GM19023 (cell line): ENCODE data around the gene CFDP1.
"Not testable (repeated sequence)": the region's sequence is repeated elsewhere in the genome, so short reads cannot be mapped to it uniquely, and the experiment has no call there.

ENCODE experiments used
- ATAC-seq: cut with Tn5 transposase; IDR thresholded peaks from one replicate; pipeline ENCODE4 v1.9.1; 2021; ENCODE audit warnings: mild to moderate bottlenecking, moderate library complexity; ENCODE audit not compliant: unreplicated experiment

CFDP1 gene

DNA sequence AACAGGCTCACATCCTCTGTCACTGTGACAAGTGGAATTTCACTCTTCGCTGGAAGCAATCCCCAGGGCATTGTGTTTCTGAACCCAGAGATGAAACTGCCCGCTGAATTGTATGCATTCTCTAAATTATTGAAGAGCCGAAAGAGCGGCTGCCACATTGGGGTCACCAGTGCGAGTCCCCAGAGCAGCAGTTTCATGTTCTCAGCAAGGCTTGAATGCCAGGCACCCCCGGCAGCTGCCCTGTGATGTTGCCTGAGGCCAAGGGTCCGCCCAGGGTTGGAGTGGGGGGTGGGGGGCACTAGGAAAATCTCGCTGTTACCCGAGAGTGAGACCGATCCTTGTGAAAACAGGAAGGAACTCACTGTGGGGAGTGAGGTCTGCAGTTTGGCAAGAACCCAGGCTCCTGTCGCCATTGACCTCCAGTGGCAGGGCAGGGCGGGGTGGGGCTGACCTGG, 161.2 kb downstream of the CFDP1 start:
- no peak for ATAC-seq

DNA sequence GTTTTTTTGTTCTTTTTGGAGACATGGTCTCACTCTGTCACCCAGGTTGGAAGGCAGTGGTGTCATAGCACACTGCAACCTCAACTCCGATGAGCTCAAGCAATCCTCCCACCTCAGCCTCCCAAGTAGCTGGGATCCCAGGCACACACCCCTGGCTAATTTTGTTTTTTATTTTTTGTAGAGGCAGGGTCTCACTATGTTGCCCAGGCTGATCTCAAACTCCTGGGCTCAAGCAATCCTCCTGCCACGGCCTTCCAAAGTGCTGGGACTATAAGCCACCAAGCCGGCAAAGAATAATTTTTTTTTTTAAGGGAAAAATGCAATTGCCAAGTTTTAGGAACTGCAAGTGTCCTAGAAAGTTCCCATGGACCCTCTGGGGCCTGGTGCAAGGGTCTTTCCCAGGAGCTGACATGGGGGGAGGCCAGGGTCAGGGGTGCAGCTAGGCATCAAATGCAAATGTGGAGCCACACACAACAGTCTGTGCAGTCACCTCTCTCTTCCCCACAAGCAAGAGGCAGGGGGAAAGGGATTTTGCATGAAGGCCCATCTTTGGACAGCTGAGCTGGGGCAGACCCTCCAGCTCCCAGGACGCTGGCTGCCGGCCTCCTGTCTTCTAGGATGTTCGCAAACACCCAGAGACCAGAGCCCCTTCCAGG, 161.7 kb downstream of the CFDP1 start:
- ATAC-seq, result no peak

DNA sequence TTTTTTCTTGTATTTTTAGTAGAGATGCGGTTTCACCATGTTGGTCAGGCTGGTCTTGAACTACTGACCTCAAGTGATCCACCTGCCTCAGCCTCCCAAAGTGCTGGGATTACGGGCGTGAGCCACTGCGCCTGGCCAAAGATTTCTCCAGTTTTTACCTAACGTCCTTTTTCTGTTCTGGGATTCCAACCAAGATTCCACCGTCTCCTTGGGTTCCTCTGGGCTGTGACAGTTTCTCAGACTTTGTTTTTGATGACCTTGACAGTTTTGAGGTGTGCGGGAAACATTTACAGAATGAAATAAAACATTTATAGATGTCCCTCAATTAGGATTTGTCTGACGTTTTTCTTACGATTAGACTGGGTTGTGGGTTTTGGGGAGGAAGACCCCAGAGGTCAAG, 163.9 kb downstream of the CFDP1 start:
- not testable (repeated sequence) for ATAC-seq

DNA sequence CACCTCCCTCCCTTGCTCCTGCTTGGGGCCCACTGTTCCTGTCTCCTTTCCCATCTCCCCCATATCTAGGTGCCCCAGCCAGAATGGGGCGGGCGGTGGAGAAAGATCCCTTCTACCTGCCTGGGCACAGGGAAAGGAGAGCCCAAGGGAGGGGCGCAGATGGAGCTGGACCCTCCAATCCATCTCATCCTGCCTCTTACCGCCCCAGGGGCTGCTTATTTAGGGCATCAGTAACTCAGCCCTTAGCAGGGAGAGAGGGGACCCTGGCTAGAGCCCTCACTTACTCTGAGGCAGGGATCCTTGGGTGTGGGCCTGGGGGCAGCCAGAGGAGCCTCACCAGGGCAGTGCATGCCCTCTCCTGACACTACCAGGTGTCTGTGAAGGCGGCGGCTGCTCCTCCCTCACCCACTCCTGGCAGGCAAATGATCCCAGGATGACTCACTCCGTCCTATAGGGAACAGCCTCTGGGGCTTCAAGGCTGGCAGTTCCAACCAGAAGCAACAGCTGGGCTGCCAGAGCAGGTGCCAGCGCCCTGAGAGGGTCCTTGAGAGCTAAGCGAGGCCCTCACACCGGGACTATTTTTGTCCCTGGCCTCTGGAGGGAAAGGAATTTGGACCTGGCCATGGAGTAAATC, 165.6 kb downstream of the CFDP1 start:
- no peak for ATAC-seq

DNA sequence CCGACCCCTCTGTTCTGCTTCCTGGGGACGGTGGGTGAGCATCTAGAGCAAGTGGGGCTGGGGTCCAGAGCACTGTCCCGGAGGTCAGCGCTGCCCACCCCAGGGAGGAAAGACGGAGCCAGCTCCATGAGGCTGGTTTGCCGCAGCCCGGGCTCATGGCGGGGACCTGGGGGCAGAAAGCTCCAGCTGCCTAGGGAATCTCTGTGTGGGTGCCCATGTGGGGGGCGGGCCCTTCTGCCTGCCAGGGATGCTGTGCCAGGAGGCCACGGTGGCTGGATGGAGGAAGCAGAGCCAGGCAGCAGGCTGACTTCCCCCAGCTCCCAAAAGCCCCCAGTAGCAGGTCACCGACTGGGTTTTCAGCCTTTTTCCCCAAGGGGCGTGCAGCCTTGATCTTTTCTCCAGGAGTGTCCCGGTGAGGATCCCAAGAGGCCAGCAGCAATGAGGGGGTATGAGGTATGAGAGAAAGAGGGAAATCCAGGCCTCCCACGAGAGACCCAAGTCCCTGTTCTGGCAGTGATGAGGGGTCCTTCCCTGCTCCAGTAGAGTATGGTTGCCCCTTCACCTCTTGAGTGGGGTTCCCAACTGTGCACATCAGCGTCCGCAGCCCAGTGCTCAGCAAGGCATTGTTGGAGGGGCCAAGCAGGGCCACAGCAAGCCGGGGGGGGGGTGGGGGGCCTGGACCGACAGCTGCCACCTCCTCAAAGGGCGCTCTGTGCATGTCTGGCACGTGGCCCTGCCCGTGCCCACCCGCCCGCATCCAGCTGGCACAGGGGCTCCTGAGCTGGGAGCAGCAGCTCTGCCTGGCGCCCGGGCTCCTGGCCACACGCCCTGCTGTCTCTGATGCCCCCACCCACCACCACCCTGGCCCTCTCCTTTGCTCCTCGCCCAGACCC, 166.3 kb downstream of the CFDP1 start:
- no peak for ATAC-seq

DNA sequence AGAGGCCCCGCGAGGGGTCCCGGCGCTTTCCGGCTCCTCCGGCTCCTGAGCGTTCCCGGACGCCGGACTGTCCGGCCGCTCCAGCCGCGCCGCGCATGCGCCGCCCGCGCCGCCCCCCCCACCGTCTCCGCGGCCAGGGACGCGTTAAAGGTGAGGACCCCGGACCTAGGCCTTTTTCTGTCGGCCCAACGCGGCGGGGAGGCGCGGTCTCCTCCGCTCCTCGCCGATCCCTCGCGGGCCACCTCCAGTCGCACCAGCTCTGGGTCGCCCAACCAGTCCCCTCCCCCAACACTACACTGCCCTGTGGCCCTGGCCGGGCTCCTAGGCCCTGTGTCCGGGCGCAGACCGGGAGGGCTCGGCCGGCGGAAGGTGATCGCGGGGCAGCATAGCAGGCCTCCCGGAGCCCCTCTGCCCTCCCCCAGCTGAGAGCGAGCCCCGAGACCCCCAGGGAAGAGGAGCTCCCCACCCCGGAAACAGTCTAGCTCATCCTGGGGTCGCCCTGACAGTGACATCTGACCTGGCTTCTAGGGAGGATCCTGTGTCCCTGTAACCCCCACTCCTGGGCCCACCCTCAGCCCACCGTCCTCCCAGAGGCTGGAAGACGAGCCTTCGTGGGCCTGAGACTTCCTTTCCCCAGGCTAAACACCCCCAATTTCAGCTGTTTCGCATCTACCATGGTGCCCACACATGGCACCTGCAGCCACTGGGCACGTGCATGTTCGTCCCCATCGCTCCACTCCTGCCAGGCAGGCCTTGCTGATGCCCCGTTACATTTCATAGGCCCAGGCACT, 167.2 kb downstream of the CFDP1 start:
- peak; percentile 66 for ATAC-seq

DNA sequence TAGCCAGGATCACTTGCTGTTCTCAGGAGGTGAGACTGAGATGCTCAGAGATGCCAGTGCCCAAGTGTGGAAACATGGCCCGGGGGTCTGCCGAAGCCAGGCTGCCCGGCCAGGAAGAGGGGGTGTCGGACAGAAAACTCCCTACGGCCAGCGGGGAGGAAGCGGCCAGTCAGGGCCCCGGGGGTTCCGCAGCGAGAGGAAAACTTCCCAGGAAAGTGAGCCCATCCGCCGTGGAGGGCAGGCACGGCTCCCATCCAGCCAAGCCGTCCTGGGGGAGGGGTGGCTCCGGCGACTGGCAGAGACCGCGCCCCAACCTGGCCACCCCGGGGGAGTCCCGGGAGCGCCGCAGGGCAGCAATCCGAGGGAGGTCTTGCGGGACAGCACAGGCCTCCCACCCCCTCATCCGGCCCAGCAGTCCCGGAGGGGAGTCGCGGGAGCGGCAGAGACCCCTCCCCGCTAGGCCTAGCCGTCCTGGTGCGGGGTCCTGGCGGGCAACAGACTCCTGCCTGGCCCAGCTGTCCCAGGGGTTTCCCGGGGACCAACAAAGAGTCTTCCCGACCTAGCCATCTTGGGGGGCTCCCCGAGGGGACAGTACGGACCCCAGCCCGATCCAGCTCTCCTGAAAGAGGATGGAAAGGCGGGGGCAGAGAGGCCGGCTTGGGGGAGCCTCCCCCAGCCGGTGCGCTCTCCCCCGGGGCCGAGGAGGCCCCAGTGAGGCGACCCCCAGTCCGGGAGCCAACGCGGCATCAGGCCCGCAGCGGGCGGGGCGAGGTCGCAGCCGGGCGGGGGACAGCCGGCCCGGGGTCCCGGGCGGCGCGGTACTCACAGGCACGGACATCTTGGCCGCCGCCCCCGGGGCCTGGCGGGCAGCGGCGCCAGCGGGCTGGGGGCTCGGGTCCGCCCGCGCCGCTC, 168.0 kb downstream of the CFDP1 start:
- ATAC-seq, result peak; percentile 32

DNA sequence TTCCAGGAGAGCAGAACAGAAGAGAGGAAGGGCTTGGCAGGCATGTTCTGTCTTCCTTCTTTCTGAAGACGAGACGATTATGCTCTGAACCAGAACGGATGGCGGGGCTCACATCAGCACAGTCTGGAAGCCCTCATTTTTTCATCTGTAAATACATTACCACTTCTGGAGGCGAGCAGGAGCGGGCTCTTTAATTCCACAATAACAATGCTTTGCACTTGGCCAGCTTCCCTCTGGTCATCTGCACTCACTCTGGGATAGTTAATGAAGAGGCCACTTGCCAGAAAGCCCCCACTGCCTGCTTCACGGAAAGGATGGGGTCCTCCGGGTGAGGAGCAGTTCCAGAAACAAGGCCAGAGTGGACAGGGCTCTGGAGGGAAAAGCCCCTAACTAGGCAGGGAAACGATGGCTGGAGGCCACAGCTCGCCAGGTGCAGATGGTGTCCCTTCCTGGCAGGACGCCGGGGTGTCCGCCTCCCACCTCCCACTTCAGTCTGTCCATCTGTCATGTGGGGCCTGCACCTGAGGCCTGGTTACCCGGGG, 168.8 kb downstream of the CFDP1 start:
- ATAC-seq, result no peak

DNA sequence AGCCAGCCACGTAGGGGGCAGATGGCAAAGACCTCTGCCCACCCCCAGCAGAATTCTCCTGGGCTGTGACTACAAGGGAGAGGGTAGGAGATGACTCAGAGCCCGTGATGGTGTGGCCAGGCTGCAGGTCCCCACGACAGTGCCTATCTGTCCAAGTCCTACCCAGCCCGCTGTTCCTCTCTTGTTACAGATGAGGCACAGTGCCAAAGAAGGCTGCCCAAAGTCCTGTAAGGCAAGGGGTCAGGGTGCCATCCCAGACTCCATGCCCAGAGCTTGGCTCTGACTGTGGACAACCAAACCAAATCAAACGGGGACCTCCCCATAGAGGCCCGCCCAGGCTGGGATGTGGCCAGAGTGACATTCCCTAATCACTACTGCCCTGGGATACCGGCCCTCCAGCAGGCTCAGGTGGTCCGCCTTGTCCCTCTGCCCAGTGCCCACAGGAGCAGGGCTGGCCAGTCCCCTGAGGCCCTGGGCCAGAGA, 169.3 kb downstream of the CFDP1 start:
- ATAC-seq, result no peak

DNA sequence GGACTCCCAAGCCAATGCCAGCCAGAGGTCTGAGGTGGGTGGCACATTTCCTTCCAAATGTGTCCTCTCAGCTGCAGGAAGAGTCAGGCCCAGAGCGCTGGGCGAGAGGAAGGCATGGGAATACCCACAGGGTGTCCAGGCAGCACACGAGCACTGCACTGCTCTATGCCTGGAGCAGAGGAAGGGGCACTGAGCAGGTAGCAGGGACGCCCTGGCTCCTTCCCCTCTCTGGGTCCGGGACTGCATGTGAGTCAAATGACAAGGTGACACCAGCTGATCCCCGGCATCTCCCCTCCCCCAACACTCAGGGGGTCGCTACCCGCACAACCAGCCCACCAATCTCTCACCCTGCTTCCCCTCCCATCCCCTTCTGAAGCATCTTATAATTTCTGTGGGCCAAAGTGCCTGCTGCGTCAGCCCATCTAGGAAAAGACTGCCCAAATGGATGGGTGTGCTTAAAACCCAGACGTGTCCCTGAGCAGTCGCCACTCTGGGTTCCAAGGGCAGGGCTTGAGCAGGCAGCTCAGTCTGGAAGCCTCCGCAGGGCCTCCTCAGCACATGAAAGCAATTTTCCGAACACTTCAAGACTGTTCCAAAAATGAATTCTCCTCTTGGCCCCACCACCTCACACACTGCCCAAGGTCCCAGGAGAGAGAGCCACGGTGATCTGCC, 169.9 kb downstream of the CFDP1 start:
- ATAC-seq, result no peak

DNA sequence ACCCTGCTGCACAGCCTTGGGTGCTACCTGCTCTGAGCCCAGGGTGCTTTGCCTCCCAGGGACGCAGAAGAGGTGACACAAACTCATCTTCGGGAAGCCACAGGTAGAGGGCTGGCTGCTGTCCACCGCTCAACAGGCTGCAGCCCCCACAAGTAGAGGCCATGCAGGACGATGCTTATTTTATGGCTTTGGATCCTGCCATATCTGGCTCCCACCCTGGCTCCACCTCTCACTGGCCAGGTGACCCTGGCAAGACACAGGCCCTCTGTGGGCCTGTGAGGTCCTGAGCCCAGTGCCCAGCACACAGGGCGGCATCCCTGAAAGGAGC, 170.5 kb downstream of the CFDP1 start:
- ATAC-seq, result no peak

DNA sequence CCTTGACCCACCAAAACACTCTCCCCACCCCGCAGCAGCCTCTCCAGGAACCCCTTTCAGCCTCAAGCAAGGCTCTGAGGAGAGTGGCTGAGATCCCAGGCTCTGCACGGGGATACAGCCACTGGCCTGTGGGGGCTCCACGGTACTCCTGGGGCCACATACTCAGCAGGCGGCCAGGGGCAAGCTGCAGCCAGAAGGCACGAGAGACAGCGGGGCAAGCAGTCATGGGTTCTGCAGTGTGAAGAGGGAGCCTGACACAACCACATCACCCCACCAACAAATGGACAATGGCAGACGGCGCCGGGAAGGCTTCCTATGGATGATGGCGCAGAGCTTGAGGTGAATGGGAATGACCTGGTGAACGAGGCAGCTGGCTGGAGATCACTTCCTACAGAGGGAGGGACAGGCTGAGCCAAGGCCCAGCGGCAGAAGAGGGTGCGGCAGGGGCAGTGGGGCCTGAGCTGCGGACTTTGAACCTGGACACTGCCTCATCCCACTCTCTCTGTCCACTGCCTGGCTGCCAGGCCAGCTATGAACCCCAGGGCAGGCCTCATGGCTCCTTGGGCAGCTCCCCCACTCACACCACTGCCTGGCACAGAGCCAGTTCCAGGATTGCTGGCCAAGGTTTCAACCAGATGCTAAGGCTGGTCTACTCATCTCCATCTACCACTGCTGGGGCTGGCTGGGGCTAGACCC, 171.1 kb downstream of the CFDP1 start:
- ATAC-seq, result no peak

DNA sequence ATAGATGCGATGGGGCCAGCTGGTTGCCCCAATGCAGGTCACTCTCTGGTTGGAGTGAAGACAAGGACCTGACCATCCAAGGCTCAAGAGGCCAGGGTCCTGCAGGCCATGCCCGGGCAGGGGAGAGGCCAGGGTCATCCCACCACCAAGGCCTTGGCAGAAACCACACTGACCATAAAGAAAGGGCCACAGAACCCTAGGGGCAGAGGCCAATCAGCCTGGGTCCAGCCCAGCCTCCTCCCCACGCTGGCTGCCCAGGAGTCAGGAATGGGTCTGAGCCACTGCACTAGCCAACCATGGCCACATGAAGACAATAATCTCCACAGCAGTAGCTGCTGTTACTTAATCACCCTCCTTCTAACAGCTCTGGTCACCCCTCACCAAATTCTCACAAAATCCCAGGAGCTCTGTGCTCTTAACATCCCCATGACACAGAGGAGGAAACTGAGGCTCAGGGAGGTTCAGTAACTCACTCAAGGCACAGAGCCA, 171.7 kb downstream of the CFDP1 start:
- ATAC-seq, result no peak

DNA sequence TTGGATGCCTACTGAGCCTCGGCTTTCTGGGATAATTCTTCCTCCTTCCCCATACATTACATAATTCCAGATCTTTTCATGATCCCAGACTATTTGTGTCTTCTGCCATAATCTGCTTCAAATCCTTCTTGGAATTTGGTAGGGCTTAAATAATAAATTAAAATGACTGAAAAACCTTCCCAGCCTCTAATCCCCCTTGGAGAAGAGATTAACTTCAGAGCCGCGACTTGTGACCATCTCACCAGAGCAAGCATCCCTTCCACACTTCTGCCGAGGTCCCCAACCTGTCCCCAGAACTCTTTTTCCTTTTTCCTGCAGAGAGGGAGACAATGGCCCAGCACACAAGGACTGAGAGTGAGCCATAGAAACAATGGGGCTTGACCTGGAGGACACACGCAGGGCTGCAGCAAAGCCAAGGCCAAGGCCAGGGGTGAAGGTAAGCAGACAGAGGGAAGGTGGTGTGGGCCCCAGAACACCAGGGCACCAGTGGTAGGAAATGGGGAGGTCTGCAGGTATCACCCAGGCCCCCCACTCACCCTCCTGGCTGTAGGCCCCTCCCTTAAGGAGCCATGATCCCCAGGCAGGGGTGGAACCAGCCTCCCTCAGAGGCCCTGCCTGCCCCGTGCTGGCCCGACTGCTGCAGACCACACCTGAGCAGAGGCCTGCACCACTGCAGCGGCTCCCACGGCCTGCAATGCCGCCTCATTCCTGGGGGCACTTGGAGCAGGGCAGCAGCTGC, 172.3 kb downstream of the CFDP1 start:
- no peak for ATAC-seq

DNA sequence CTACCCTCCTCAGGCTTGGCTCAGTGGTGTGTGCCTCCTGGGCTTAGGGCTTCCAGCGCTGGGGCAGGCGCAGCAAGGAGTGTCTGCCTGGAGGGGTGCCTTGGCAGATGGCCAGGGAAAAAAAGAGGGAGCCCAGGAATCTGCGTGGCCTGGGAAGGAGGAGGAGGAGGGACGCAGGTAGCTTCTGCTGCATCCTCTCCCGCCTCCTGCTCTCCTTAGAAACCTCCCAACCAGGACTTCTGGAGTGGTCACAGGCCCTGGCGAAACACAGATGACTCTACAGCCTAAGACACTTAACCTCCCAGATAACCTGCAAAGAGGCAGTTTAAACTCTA, 174.5 kb downstream of the CFDP1 start:
- ATAC-seq, result no peak

DNA sequence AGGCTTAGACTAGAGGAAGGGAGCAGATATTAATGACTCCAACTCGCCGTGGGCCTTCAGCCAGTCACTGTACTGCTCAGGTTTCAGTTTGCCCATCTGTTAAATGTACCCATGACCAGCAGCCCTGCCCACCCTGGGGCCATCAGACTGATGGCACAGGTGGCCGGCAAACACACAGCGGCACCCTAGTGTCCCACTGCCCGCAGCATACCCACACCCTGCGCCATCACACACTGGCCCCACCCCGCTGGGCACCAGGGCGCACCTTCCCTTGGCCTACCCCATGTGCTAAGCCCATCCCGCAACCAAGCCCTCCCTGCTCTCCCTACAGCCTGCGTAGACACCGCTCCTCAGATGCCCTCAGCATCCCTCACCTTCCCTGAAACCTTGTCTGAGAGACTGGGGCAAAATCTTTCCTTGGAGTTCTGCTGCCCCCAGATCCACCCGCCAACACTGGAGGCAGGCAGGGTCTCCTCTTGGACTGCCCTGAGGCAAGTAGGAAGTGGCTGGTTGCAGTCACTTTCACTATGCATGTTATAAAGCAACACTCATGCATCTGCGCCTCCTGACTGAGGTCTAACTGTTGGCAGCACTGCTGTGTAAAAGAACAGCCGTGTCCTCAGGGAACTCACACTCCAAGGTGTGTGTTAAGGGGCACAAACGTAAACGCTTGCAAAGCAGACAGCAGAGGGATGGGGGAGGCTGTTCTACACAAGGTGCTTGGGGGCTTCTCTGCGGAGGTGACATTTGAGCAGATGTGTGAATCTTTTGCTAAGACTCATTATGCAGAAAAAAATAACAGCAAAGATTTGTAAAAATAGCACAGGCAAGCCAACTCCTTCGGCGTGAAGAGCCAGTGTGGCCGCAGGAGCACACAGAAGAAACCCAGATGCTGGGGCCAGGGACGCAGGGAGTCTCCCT, 175.2 kb downstream of the CFDP1 start:
- ATAC-seq, result no peak
